Activated CD8-positive, alpha-beta memory T cell treated with anti-CD3 and anti-CD28 coated beads for 1 hour (primary cell): ENCODE measurements around the gene CRABP1.

Experiments used
- DNase-seq, 2 donors: peaks; one replicate each; pipeline ENCODE4 v3.0.0-alpha.2; 2020; ENCODE audit warnings: low read depth in 1 of 2; ENCODE audit errors: extremely low read depth in 1 of 2

CRABP1 gene

DNA sequence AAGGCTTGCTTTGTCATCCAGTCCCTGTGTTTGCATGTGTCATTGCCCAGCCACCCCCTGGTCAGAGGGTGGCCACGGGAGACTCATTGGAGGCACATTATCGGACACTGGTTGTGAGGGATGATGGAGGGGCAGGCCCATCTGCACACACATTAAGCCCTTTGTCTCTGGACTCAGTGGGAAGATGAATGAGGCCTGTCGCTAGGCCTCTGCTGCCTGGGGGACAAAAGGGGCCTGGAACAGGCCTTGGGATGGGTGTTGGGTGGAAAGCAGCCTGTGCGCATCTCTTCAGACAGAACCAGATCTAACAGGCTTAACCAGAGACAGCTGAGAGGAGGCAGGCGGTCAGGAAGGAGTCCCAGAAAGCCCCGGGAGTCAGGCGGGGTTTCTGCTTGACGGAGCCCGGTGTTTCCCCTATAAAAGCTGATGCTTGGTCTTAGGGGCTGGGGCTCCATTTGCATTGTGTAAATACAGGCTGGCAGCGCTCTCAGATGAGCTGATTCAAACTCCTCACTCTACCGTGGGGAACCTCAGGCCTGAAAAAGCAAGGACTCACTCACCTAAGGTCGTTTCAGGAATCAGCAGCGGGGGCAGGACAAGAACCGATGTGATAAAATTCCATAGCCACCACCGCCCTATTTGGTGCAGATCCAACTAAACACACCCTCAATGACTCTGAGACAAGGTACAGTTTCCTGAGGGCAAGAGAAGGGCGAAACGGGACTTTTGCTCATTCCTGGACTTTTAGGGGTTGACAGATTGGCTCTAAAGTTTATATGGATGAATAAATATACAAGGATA, 23.7 kb upstream of the CRABP1 start:
- DNase-seq: no peak

DNA sequence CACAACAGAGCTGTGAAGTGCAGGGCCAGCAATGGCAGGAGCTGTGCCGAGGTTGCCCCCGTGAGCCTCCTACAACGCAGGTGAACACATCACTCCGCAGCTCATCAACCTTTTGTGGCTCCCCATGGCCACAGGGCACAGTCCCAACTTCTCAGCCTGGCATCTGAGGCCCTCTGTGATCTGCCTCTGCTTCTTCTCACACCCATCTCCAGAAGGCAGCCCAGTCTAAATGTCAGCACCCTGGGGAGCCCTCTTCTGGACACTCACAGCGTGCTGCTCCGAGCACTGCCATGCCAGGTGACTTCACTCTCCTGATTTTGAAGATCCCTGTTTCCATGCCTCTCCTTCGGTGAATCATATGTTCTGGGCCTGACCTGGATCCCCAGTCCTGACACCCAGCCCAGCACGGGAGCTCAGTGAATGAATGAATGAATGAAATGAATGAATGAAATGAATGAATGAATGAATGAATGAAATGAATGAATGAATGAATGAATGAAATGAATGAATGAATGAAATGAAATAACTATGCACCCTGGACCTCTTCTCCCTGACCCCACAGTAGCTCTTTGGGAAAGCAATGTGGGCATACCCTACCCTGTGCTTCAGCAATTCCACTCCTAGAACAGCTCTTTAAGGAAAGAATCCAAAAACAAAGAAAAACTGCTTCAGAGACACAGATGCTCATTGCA, 22.9 kb upstream of the CRABP1 start:
- no peak for DNase-seq

DNA sequence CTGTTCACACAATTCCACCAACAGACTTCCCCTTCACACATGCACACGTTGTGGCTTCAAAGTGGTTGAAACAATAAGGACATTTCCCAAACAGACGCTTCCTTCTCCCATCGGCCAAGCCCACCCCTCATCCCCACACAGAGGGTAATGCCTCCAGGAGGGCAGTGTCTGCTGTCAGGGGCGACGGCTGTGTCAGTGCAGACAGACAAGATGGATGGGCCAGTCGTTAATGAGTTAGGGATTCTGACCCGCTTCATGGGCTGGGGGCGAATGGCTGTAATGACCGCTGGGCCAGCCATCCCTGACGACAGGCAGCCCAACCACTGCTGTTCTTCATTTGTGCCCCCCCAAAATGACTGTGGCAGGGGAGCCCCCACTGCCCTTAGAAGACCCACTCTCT, 20.6 kb upstream of the CRABP1 start:
- DNase-seq: no peak

DNA sequence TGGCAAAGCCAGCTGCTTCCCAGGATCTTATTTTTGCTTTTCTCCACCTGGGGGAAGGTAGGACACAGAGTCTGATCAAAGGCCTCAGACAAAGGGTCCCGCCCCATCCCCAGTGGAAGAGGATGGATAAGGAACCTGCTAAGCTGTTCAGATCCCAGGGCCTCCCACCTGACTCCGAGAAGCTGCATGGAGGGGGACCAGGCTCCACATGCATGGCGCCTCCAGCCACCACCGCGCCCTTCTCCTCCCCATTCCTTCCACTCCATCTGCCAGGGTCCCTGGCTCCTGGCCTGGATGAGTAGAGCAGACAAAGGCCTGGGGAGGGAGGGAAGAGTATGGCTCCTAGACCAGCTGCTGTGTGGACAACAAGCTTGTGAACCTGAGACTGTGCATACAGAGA, 20.0 kb upstream of the CRABP1 start:
- no peak for DNase-seq

DNA sequence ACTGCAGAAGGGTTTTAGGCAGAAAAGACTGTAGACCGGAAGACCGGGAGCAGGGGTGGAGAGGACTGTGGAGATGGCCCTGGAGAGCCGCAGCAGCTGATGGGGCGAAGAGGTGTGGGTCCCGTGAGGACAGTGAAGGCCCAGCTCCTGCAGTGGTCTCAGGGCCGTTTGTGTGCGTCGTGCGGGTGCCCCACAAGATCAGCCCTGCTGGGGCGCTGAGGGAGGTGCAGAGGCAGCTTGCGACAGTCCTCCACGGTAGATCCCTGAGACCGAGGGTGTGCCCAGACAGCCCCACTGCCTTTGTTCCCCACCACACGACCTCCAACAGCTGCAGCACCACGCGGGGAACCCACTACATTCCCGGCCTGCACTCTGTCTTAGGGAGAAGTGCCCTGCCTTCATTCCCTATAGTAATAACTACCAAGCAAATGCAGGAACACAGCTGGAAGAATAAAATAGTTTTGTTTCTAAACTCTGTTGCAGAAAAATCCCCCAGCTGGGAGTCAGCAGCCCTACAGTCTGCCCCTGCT, 19.0 kb upstream of the CRABP1 start:
- no peak for DNase-seq

DNA sequence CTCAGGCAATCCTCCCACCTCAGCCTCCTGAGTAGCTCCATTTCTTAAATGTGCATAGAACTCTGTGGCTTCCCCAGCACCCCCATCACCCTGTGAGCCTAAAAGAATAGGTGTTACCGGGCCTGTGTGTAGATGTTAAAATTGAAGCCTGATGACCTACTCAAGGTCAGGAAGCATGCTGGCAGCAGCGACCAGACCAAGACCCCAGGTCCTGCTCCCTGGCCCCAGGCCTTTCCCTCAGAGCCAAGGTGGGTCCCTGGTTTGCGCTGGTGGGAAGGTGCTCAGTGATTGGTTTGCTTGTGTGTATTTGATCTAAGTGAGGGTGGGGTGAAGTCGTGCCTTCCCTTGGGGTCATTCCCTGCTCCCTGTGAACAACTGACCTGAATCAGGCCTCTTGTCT, 18.4 kb upstream of the CRABP1 start:
- no peak for DNase-seq

DNA sequence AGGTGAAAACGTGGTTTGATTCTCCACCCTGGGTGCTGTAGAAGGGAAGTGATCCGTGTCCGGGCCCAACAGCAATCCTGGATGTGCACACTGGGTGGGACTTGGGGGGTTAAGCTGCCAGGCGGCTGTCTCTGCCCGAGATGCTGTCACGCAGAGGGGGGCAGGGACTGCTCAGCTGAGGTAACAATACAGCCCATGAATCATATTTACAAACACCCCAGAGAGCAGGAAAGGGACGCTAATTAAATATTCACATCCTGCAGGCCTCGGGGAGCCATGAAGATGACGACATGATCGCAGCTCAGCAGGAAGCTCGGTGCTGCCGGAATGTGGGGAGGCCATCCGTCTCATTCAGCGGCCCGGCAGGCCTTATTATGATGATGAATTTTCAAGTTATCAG, 17.9 kb upstream of the CRABP1 start:
- no peak for DNase-seq

DNA sequence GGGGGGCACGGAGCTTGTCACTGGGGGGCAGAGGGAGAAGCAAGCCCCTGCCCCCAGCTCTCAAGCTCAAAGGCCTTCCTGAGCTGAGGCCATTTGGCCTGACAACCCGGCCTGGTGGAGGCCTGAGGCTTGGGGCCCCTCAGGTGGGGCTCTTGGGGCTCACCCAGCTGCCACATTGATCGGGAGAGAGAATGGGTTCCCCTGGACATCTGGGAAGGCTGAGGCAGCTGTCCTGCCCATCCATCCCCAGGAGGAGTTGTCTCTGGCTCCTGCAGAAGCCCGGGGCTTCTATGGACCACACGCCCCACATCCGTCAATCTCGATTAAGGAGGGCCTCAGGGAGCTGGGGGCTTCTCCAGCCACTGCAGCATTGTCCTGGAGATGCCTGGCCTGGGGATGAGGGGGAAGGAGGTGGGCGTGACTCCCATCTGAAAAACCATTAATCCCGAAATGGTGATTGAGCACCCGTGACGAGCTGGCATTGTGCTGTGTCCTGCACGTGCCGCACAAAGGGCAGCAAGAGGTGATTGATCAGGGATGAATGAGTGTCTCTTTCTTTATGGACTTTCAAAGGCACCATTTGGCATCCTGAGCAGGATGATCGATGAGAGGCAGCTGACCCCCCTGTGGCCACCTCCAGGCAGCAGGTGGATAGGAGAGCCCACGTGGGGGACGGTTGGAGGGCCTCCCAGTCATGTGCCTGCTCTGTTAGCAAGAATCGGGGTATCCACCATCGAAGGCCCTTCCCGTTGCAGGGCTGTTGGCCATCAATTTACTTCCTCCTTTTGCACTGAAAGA, 17.2 kb upstream of the CRABP1 start:
- no peak for DNase-seq

DNA sequence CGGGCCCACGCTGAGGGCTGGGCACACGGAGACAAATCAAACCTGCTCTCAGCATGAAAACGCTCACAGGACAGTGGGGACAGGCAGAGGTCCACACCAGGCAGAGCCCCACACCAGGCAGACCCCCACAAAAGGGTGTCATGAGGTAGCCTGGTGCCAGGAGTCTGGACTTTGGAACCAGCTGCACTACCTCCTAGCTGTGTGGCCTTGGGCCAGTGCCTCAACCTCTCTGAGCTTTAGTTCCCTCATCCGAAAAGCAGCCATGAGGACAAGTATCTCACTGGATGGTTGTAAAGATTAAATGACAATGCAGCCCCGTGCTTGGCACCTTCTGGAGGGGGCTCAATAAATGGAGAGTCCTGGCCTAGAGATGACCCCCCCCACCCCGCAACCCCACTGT, 16.5 kb upstream of the CRABP1 start:
- DNase-seq: no peak

DNA sequence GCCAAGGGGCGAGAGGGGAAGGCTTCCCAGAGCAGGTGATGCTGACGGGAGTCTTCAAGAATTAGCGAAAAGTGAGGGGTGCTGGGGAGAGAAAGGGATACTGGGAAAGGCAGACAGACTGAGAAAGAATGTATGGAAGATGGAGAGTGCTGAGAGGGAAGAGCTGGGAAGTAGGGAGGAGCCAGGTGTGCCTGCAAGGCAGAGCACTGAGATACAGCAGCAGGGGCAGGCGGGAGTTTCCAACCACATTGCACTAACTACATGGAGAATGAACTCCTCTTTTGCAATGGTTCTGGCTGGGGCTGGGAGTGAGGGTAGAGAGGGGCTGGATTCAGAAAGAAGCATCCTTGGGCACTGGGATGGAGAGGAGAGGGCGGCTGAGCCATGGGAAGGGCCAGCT, 16.0 kb upstream of the CRABP1 start:
- no peak for DNase-seq

DNA sequence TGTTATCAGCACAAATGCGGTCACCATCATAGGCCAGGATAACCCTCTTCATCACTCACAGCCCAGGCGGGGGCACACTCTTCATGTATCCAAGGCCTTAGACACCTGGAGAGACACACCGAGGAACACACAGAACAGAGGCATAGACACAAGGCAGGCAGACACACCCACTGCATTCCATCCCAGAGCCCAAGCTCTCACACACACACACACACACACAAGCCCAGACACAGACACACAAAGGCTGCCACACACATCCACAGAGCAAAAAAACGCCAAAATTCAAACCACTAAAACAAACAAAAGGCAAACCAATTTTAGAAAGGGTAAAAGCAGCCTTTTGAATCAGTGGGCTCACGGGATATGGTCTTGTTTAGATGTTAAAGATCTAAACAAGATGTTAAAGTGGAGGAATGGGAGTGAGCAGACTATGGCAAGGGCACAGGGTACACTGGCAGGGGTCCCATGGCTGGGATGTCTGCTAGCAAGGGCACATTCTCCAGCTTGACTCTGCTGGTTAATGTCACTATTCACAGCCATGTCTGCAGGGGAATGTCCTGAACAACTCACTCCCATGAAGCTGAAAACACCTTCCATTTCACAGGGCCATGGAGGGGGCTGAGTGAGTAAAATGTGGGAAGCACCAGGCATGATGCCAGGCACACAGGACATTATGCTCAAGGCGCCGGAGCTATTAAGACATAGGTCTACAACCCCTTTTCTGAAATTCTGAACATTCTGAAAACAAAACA, 14.9 kb upstream of the CRABP1 start:
- DNase-seq: no peak

DNA sequence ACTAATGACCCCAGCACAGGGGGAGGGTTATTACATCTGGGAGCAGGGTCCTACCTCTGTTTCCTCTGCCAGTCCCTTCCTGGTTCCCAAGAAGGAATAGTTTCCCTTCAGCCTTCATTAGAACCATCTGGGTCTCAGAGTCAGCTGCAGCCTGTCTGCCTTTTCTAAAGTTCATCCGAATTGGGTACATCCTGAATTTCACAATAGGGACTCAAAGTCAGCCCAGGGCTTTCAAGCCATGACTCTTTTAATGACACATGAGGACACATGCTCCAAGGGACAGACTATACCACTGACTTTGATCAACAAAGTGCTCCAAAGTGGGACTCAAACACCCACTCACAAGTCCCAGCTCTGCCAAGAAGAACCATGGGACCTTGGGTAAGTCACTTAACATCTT, 12.7 kb upstream of the CRABP1 start:
- no peak for DNase-seq

DNA sequence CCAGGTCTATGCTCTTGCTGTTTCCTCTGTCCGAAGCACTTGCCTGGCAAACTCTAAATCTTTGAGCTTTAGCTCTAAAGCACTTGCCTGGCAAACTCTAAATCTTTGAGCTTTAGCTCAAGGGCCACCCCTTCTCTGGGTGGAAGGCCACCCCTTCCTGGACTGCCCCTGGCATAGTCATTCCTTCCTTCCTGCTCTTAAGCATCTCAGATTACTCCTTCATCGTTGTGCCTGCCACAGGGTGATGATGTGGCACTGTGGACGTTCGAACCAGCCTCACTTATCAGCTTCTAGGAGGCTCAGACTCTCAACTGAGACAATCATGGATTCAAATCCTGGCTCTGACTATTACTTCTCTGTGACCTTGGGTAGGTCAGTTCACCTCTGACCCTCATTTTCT, 10.5 kb upstream of the CRABP1 start:
- DNase-seq: no peak

DNA sequence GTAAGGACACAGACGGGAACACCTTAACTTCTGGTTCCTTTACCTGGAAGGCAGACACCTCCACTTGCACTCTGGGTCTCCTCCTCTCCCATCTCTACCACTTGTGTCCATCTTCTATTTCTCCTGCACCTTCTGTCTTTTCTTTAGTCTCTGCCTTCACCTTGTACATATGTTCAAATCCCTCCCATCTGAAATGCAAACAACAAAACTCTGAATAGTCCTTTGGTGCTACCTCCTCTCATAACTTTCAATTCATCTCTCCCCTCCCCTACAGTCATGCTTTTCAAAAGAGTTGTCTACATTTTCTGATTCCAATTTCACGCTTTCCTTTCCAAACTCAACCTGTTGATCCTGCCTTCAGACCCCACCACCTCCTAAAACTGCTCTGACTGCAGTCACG, 5.3 kb upstream of the CRABP1 start:
- no peak for DNase-seq

DNA sequence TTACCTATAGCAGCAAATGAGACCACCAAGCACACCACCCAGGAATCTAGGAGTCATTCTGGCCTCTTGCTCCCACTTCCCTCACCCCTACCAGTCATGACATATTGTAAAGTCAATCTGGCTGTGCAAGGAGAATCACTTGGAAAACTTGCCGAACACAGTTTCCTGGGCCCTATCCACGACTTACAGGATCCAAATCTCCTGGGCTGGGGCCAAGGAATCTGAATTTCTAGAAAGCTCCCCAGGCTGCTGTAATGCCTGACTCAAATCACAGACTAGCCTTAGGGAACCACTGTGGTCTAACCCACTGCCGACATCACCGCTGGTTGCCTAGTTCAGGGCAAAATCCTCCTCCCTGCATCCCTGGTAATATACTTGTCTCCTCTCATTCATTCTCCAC, 4.2 kb upstream of the CRABP1 start:
- no peak for DNase-seq

DNA sequence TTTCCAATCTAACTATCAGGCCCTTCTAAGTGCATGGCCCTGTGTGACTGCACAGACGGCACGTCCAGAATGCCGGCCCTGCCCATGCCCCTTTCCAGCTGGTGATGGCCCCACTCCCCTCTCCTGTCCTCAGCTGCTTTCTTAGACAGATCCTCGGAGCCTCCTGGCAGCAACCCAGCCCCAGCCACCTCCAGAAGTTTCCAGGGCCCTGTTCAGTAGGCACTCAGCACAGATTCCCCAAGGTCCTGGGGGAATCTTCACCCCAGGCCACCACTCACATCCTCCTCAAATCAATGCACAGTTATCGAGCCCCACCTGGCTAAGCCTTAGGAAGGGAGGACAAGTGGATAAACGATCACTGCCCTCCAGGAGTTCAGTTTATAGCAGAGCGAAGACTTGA, 1.4 kb upstream of the CRABP1 start:
- DNase-seq: no peak

DNA sequence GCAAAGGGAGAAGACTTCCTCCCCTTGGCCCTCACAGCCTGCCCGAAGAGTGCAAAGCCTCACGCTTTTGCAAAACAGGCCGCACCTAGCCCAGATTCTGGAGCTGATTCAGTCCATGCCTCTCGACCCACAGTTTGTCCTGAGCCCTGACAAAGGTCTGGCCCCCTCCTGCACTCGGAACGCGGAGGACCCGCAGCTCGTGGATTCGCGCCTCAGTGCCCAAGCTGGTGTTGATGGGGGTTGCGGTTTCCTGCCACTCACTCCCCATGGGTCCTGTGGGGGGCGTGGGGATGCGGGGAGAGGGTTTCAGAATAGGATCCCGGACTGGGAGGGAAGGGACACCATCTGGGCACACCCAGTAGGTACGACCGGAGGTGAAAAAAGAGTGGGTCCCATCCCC, 594 bp upstream of the CRABP1 start:
- DNase-seq: no peak

DNA sequence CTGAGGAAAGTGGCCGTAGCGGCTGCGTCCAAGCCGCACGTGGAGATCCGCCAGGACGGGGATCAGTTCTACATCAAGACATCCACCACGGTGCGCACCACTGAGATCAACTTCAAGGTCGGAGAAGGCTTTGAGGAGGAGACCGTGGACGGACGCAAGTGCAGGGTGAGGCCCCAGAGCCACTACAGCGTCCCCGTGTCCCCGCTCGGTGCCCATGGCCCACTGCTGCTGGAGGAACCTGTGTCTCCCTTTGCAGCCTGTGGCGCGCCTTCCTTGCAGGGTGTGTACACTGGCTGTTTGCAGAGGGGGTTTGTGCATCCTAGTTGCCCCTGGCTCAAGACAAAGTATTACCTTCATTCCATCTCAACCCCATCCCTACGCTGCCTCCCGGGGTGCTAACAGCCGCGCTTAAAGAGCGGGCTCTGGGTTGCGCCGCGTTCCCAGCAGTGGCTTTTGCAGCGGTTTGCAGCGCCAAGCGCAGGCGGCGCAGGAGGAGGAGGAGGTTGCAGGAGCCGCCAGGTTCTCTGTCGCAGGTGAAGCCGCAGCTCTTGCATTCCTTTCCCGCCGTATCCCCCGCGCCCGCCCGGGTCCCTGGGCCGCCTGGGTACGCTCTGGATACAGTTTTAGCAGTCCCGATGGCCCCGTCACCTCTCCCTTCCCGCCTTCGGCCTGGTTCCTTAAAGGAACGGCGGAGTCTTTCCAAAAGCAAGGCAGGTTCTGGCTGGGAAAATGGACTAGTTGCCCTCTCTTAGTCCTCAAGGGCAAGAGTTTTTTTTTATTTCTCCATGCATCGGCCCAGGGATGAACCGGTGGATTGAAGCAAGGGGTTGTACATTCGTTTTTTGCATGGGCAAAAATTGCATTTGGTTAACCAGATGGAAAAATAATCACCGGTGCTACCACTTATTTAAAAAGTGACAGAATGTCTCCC, 1.2 kb downstream of the CRABP1 start:
- no peak for DNase-seq

DNA sequence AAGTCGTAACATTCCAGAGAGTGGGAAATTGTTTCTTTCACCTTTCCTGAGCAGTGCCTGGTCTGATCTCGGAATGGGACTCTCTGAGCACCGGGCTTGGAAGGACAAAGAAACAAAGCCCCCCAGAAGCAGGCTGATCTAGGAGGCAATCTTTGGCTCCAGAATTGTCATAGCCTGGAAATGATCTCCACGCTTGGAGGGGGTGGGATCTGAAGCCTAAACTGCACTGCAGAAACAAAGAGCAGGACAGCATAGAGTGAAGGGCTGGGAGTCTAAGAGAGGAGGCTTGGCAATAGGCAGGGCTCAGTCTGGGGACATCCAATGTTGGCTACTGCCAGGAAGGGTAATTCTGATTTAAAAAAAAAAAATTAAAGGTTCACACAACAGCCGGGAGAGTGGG, 1.9 kb downstream of the CRABP1 start:
- DNase-seq: no peak
